Measurements from ENCODE around the gene CLMP.
A peak's percentile ranks its signal among the peaks of the same experiment; 100 is the strongest.

Gene CLMP

GRCh38 chr11:123073343-123074057, 121.5 kb downstream of the CLMP start:
- Histone ChIP-seq H3K4ac (ENCODE audit: low read depth in 1 of 2, low read length in 2 of 2) (no peak overlapping the region), H2AK5ac (ENCODE audit: low read length, severe bottlenecking) (no peak overlapping the region), H2BK15ac (ENCODE audit: low read depth, poor library complexity, severe bottlenecking) (no peak overlapping the region), H2BK5ac (ENCODE audit: low read depth, low read length, poor library complexity, severe bottlenecking) (no peak overlapping the region), H3K36me3 (ENCODE audit: control insufficient read depth in 1 of 2, insufficient read depth in 2 of 2, low read depth in 1 of 2, low read length in 2 of 2) (peaks cover 4 to 93% of the 10 kb centered on the region in 2 experiments), H3K23ac (ENCODE audit: low read length in 2 of 2) (no peak overlapping the region), H3K4me3 (ENCODE audit: insufficient read depth in 1 of 2, low read depth in 1 of 2, low read length in 2 of 2) (no peak overlapping the region), H4K91ac (ENCODE audit: low read length) (no peak overlapping the region), H4K8ac (ENCODE audit: low read length) (no peak overlapping the region), H3K4me1 (ENCODE audit: control insufficient read depth, insufficient read depth, low read depth, low read length) (no peaks in the 10 kb centered on the region), H3K27ac (ENCODE audit: low read length, poor library complexity, severe bottlenecking) (no peak overlapping the region), H2BK12ac (ENCODE audit: low read length in 2 of 2) (no peak overlapping the region), H3K27me3 (ENCODE audit: control insufficient read depth in 1 of 2, insufficient read depth in 1 of 2, low read length in 2 of 2) (no peaks in the 10 kb centered on the region), H2BK120ac (ENCODE audit: low read depth, low read length) (no peak overlapping the region), H3K14ac (ENCODE audit: low read length in 2 of 2) (no peak overlapping the region), H3K79me1 (replicated peaks; ENCODE audit: low read length, poor library complexity, severe bottlenecking) (peaks cover 2% of the 10 kb centered on the region), H3K9ac (ENCODE audit: low read length) (no peak overlapping the region), H3K18ac (ENCODE audit: low read depth in 1 of 2, low read length in 2 of 2) (no peak overlapping the region), H3K9me3 (ENCODE audit: control insufficient read depth, low read length) (no peaks in the 10 kb centered on the region), H3K4me2 (ENCODE audit: low read length, poor library complexity, severe bottlenecking) (no peak overlapping the region), H2AFZ (ENCODE audit: low read depth, low read length) (no peak overlapping the region)
- WGBS = 97% methylated on average over 14 of the region's 14 CpGs
- DNase-seq = no peak

- H2BK120ac ChIP-seq (ENCODE audit: low read depth, low read length) = no peak overlapping the region
- H3K4me1 ChIP-seq (ENCODE audit: control insufficient read depth, insufficient read depth, low read depth, low read length) = no peaks in the 10 kb centered on the region
- H3K18ac ChIP-seq (ENCODE audit: low read depth in 1 of 2, low read length in 2 of 2) = no peak overlapping the region
- DNase-seq = no peak
- H4K91ac ChIP-seq (ENCODE audit: low read length) = no peak overlapping the region
- H3K79me1 ChIP-seq (replicated peaks; ENCODE audit: low read length, poor library complexity, severe bottlenecking) = peaks cover 2% of the 10 kb centered on the region
- H3K27me3 ChIP-seq (ENCODE audit: control insufficient read depth in 1 of 2, insufficient read depth in 1 of 2, low read length in 2 of 2) = no peaks in the 10 kb centered on the region
- H3K4ac ChIP-seq (ENCODE audit: low read depth in 1 of 2, low read length in 2 of 2) = no peak overlapping the region
- no peak overlapping the region for H2BK15ac ChIP-seq (ENCODE audit: low read depth, poor library complexity, severe bottlenecking)
- H2AK5ac ChIP-seq (ENCODE audit: low read length, severe bottlenecking) = no peak overlapping the region
- H4K8ac ChIP-seq (ENCODE audit: low read length) = no peak overlapping the region
- H3K9me3 ChIP-seq (ENCODE audit: control insufficient read depth, low read length) = no peaks in the 10 kb centered on the region
- no peak overlapping the region for H2BK12ac ChIP-seq (ENCODE audit: low read length in 2 of 2)
- no peak overlapping the region for H2AFZ ChIP-seq (ENCODE audit: low read depth, low read length)
- no peak overlapping the region for H3K4me2 ChIP-seq (ENCODE audit: low read length, poor library complexity, severe bottlenecking)
- H3K14ac ChIP-seq (ENCODE audit: low read length in 2 of 2) = no peak overlapping the region
- no peak overlapping the region for H3K9ac ChIP-seq (ENCODE audit: low read length)
- H2BK5ac ChIP-seq (ENCODE audit: low read depth, low read length, poor library complexity, severe bottlenecking) = no peak overlapping the region
- no peak overlapping the region for H3K23ac ChIP-seq (ENCODE audit: low read length in 2 of 2)
- no peak overlapping the region for H3K4me3 ChIP-seq (ENCODE audit: insufficient read depth in 1 of 2, low read depth in 1 of 2, low read length in 2 of 2)
- no peak overlapping the region for H3K27ac ChIP-seq (ENCODE audit: low read length, poor library complexity, severe bottlenecking)
- peaks cover 4 to 89% of the 10 kb centered on the region in 2 experiments for H3K36me3 ChIP-seq (ENCODE audit: control insufficient read depth in 1 of 2, insufficient read depth in 2 of 2, low read depth in 1 of 2, low read length in 2 of 2)
These were observed 122.3 kb downstream of the CLMP start for GRCh38 chr11:123072762-123073161.

GRCh38 chr11:123072332-123072761, 122.7 kb downstream of the CLMP start:
- Histone ChIP-seq H3K27ac (ENCODE audit: low read length, poor library complexity, severe bottlenecking) (no peak overlapping the region), H3K79me1 (replicated peaks; ENCODE audit: low read length, poor library complexity, severe bottlenecking) (peaks cover 2% of the 10 kb centered on the region), H3K9ac (ENCODE audit: low read length) (no peak overlapping the region), H3K23ac (ENCODE audit: low read length in 2 of 2) (no peak overlapping the region), H3K18ac (ENCODE audit: low read depth in 1 of 2, low read length in 2 of 2) (no peak overlapping the region), H3K4ac (ENCODE audit: low read depth in 1 of 2, low read length in 2 of 2) (no peak overlapping the region), H2AK5ac (ENCODE audit: low read length, severe bottlenecking) (no peak overlapping the region), H3K14ac (ENCODE audit: low read length in 2 of 2) (no peak overlapping the region), H3K9me3 (ENCODE audit: control insufficient read depth, low read length) (no peaks in the 10 kb centered on the region), H3K27me3 (ENCODE audit: control insufficient read depth in 1 of 2, insufficient read depth in 1 of 2, low read length in 2 of 2) (no peaks in the 10 kb centered on the region), H2BK12ac (ENCODE audit: low read length in 2 of 2) (no peak overlapping the region), H2BK120ac (ENCODE audit: low read depth, low read length) (no peak overlapping the region), H3K4me2 (ENCODE audit: low read length, poor library complexity, severe bottlenecking) (no peak overlapping the region), H2BK15ac (ENCODE audit: low read depth, poor library complexity, severe bottlenecking) (no peak overlapping the region), H4K91ac (ENCODE audit: low read length) (no peak overlapping the region), H2AFZ (ENCODE audit: low read depth, low read length) (no peak overlapping the region), H3K36me3 (ENCODE audit: control insufficient read depth in 1 of 2, insufficient read depth in 2 of 2, low read depth in 1 of 2, low read length in 2 of 2) (peaks cover 4 to 85% of the 10 kb centered on the region in 2 experiments), H3K4me3 (ENCODE audit: insufficient read depth in 1 of 2, low read depth in 1 of 2, low read length in 2 of 2) (no peak overlapping the region), H2BK5ac (ENCODE audit: low read depth, low read length, poor library complexity, severe bottlenecking) (no peak overlapping the region), H3K4me1 (ENCODE audit: control insufficient read depth, insufficient read depth, low read depth, low read length) (no peaks in the 10 kb centered on the region), H4K8ac (ENCODE audit: low read length) (no peak overlapping the region)
- WGBS = no CpG with 5 or more reads among the region's 2 CpGs
- no peak for DNase-seq

GRCh38 chr11:123069908-123070821, 124.9 kb downstream of the CLMP start:
- WGBS = 96% methylated on average over 2 of the region's 5 CpGs
- Histone ChIP-seq H3K9ac (ENCODE audit: low read length) (peak overlapping the region; percentile 65), H2BK120ac (ENCODE audit: low read depth, low read length) (no peak overlapping the region), H2BK12ac (ENCODE audit: low read length in 2 of 2) (no peak overlapping the region), H2AK5ac (ENCODE audit: low read length, severe bottlenecking) (no peak overlapping the region), H2AFZ (ENCODE audit: low read depth, low read length) (no peak overlapping the region), H3K9me3 (ENCODE audit: control insufficient read depth, low read length) (no peaks in the 10 kb centered on the region), H3K18ac (ENCODE audit: low read depth in 1 of 2, low read length in 2 of 2) (no peak overlapping the region), H3K4me3 (ENCODE audit: insufficient read depth in 1 of 2, low read depth in 1 of 2, low read length in 2 of 2) (peak overlapping the region in 1 of 2 experiments; percentile 41), H4K91ac (ENCODE audit: low read length) (no peak overlapping the region), H3K23ac (ENCODE audit: low read length in 2 of 2) (no peak overlapping the region), H2BK15ac (ENCODE audit: low read depth, poor library complexity, severe bottlenecking) (no peak overlapping the region), H3K79me1 (replicated peaks; ENCODE audit: low read length, poor library complexity, severe bottlenecking) (peaks cover 7% of the 10 kb centered on the region), H3K4me2 (ENCODE audit: low read length, poor library complexity, severe bottlenecking) (no peak overlapping the region), H3K27ac (ENCODE audit: low read length, poor library complexity, severe bottlenecking) (no peak overlapping the region), H3K14ac (ENCODE audit: low read length in 2 of 2) (no peak overlapping the region), H4K8ac (ENCODE audit: low read length) (no peak overlapping the region), H3K4ac (ENCODE audit: low read depth in 1 of 2, low read length in 2 of 2) (no peak overlapping the region), H3K4me1 (ENCODE audit: control insufficient read depth, insufficient read depth, low read depth, low read length) (peaks cover 2% of the 10 kb centered on the region), H3K36me3 (ENCODE audit: control insufficient read depth in 1 of 2, insufficient read depth in 2 of 2, low read depth in 1 of 2, low read length in 2 of 2) (peaks cover 4 to 69% of the 10 kb centered on the region in 2 experiments), H2BK5ac (ENCODE audit: low read depth, low read length, poor library complexity, severe bottlenecking) (no peak overlapping the region), H3K27me3 (ENCODE audit: control insufficient read depth in 1 of 2, insufficient read depth in 1 of 2, low read length in 2 of 2) (no peaks in the 10 kb centered on the region)
- DNase-seq = no peak
